ENCODE data around the gene B4GALNT3.

B4GALNT3 gene

DNA sequence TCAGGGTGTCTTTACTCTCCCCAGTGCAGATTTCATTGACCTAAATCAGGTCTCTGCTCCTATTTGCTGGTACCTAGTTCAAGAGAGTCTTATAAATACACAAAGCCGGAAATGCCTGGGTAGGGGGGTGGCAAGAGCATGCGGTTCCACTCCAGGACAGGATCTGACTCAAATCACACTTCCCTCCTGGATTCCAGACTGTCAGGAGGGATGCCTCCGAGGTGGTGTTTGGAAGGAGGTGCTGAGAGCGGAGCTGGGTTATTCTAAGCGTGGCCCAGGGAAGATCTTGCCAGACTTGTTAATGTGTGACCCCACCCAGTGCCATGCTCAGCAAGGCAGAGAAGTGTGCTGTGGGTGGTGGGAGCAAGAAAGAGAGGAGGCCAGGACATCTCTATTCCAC, 49.8 kb downstream of the B4GALNT3 start:
- DNase-seq = no peak
- Mint-ChIP-seq H3K27ac (no peak overlapping the region), H3K27me3 (peaks cover 8% of the 10 kb centered on the region), H3K4me3 (no peak overlapping the region), H3K36me3 (ENCODE audit: low read depth) (no peaks in the 10 kb centered on the region), H3K4me1 (ENCODE audit: low read depth) (no peaks in the 10 kb centered on the region), H3K9me3 (no peaks in the 10 kb centered on the region)

DNA sequence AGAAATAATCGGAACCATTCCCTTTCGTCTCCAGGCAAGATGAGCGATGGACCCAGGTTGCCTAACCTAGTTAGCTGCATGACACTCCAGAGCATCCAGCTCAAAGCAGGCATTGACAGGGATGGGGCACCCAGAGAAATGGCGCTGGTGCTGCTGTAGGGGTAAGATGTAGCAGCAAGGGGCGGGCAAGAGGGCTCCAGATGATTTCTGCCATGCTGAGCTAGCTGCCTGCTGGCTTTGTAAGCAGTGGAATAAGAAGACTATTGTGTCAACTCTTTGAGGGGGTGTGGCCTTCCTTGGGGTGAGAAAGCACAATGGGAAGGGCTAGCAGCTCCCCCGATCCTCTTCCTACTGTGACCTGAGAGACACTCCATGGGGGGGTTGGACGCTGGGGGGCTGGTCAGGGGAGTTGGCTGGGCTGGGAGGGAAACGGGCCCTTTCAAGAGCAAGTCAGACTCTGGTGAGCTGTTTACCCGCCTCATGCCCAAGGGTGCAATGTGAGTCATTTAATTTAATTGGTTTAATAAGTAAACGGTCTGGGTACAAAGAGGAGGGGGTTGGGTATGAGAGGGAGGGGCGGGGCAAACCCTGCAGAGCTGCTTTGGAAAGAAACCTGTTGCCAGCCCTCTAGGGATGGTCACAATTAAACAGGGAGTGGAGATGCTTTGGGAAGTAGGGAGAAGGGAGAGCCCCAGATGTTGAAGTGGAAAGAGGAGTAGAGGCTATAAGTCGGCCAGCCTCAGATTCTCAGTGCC, 50.5 kb downstream of the B4GALNT3 start:
- Mint-ChIP-seq H3K36me3 (ENCODE audit: low read depth) (no peaks in the 10 kb centered on the region), H3K27me3 (peaks cover 8% of the 10 kb centered on the region), H3K27ac (no peak overlapping the region), H3K4me1 (ENCODE audit: low read depth) (no peaks in the 10 kb centered on the region), H3K4me3 (no peak overlapping the region), H3K9me3 (no peaks in the 10 kb centered on the region)
- no peak for DNase-seq

DNA sequence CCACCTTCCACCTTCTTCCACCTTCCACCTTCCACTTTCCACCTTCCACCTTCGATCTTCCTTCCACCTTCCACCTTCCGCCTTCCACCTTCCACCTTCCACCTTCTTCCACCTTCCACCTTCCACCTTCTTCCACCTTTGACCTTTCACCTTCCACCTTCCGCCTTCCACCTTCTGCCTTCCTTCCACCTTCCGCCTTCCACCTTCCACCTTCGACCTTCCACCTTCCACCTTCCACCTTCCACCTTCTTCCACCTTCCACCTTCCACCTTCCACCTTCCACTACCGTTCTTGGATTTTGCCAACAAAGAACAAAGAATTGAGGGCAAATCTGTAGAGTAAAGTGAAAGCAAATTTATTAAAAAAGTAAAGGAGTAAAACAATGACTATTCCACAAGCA, 53.2 kb downstream of the B4GALNT3 start:
- no peaks in the 10 kb centered on the region for H3K4me1 Mint-ChIP-seq (ENCODE audit: low read depth)
- no peak for DNase-seq
- peaks cover 8% of the 10 kb centered on the region for H3K27me3 Mint-ChIP-seq
- H3K27ac Mint-ChIP-seq = no peak overlapping the region
- H3K36me3 Mint-ChIP-seq (ENCODE audit: low read depth) = no peaks in the 10 kb centered on the region
- no peak overlapping the region for H3K4me3 Mint-ChIP-seq
- no peaks in the 10 kb centered on the region for H3K9me3 Mint-ChIP-seq

DNA sequence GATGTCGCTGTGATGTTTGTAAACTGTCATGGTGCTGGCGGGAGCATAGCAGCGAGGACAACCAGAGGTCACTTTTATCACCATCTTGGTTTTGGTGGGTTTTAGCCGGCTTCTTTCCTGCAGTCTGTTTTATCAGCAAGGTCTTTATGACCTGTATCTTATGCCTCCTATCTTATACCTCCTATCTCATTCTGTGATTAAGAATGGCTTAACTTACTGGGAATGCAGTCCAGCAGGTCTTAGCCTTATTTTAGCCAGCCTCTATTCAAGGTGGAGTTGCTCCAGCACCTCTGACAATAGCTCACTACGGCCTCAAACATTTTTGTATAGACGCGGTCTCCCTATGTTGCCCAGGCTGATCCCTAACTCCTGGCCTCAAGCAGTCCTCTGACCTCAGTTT, 53.7 kb downstream of the B4GALNT3 start:
- no peak overlapping the region for H3K4me3 Mint-ChIP-seq
- H3K4me1 Mint-ChIP-seq (ENCODE audit: low read depth) = no peaks in the 10 kb centered on the region
- H3K36me3 Mint-ChIP-seq (ENCODE audit: low read depth) = no peaks in the 10 kb centered on the region
- no peak for DNase-seq
- peaks cover 8% of the 10 kb centered on the region for H3K27me3 Mint-ChIP-seq
- no peak overlapping the region for H3K27ac Mint-ChIP-seq
- H3K9me3 Mint-ChIP-seq = no peaks in the 10 kb centered on the region

DNA sequence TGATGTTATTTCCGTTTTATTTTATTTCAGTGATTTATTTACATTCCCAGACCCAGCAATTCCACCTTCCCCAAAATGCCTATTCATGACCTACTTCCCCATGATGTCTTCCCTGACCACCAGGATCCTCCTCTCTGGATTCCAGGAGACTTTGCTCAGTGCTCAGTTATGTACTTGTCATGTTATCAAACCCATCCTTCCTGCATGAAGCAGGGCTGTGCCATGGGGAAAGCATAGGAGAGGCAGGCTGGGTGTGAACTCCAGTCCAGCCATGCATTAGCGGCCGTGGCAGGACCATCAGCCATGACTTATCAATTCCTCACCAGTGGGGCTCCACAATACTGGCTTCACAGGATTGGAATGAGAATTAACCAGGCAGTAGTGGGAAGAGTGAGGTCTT, 57.8 kb downstream of the B4GALNT3 start:
- H3K4me3 Mint-ChIP-seq = no peak overlapping the region
- H3K9me3 Mint-ChIP-seq = no peaks in the 10 kb centered on the region
- no peak for DNase-seq
- no peaks in the 10 kb centered on the region for H3K4me1 Mint-ChIP-seq (ENCODE audit: low read depth)
- H3K27ac Mint-ChIP-seq = no peak overlapping the region
- no peaks in the 10 kb centered on the region for H3K36me3 Mint-ChIP-seq (ENCODE audit: low read depth)
- peaks cover 23% of the 10 kb centered on the region for H3K27me3 Mint-ChIP-seq

DNA sequence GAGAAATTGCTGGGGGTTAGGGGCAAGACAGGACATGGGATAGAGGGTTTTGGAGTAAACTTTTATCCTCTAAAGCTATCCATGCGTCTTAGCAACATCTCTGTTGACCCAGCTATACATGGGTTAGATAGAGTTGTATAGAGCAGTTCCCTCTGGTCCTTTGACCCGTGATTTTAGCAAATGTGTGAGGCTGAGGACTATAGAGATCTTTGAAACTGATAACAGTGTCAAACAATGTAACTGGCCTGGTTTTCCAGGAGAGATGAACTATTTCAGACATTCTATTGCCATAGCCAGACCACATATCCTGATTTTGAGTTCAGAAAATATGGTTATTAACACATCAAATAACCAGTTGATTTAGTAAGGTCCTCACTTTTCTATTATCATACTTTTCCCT, 60.4 kb downstream of the B4GALNT3 start:
- no peak for DNase-seq
- no peaks in the 10 kb centered on the region for H3K36me3 Mint-ChIP-seq (ENCODE audit: low read depth)
- no peaks in the 10 kb centered on the region for H3K9me3 Mint-ChIP-seq
- H3K27me3 Mint-ChIP-seq = peaks cover 16% of the 10 kb centered on the region
- H3K27ac Mint-ChIP-seq = no peak overlapping the region
- H3K4me1 Mint-ChIP-seq (ENCODE audit: low read depth) = no peaks in the 10 kb centered on the region
- H3K4me3 Mint-ChIP-seq = no peak overlapping the region

DNA sequence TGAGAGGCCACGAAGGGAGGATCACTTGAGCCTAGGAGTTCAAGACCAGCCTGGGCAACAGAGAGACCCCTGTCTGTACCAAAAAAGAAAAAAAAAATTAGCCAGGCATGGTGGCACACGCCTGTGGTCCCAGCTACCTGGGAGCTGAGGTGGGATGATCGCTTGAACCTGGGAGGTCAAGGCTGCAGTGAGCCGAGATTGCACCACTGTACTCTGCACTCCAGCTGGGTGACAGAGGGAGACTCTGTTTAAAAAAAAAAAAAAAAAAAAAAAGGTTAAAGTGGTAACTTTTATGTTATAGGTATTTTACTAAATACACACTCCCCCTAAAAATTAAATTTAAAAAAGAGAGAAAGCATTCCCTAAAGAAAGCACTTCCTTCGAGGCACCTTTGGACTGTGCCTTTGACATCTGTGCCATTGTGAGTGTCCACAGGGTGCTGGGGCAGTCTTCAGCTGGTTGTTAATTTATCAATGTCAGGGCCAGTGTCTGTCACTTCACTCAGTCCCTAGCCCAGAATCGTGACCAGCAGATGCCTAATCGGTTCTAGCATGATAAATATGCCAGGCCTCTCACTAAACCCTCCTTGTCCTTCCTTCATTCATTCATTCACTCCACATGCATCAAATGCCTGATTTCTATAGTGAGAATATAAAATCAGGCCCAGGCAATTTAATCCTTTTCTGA, 63.1 kb downstream of the B4GALNT3 start:
- no peak for DNase-seq
- Mint-ChIP-seq H3K27ac (no peak overlapping the region), H3K36me3 (ENCODE audit: low read depth) (no peaks in the 10 kb centered on the region), H3K9me3 (no peaks in the 10 kb centered on the region), H3K4me1 (ENCODE audit: low read depth) (no peaks in the 10 kb centered on the region), H3K4me3 (no peak overlapping the region), H3K27me3 (peaks cover 16% of the 10 kb centered on the region)

DNA sequence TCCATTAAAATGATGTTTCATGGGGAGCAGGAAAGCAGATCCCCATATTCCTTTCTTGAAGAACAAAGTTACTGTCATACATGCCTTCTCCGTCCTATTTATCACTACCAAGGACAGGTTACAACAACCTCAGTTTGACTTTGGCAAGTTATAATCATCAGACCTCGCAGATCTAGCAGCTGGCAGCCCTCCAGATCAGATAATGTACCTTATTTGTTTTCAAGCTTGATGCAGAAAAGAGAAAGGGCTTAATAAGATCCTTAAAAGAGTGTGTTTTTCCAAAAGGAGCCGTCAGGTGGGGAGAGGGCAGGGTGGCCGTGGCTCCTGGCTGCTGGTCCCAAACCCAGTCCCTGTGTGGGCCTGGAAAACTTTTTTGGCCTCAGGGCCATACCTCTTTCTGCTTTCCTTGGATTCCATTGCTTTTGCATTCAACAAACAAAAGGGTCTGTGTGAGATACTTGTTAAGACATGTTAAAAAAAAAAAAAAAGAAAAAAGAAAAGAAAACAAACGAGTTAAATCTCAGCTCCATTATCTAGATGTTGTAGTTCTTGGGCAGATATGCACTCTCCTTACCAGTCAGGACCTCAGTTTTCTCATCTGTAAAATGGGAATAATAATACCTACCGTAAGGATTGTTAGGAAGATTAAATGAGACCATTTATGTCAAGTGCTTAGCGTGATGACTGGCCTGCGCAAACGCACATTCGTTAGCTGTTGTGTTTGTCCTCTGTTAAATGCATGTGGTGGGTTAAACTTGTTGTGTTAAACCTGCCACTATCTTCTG, 64.6 kb downstream of the B4GALNT3 start:
- Mint-ChIP-seq H3K4me3 (no peak overlapping the region), H3K4me1 (ENCODE audit: low read depth) (no peaks in the 10 kb centered on the region), H3K9me3 (no peaks in the 10 kb centered on the region), H3K27ac (no peak overlapping the region), H3K36me3 (ENCODE audit: low read depth) (no peaks in the 10 kb centered on the region), H3K27me3 (peaks cover 16% of the 10 kb centered on the region)
- DNase-seq = no peak

DNA sequence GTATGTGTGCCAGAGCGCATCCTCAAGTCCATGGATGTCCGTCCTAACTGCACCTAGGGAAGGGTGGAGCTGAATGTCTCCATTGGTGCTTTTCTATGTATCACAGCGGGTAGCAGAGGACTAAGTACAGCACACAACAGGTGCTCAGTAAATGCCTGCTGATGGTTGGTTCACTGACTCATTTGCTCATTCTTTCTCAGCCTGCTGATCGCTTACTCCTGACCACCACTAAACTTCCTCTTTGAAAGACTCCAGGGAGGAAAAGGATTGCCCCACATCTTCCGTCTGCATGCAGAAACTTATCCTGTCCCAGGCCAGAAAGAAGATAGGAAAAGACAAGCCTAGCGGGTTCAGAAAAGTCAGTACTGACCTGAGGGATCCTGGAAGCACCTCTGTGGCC, 66.3 kb downstream of the B4GALNT3 start:
- peaks cover 5% of the 10 kb centered on the region for H3K27me3 Mint-ChIP-seq
- no peaks in the 10 kb centered on the region for H3K4me1 Mint-ChIP-seq (ENCODE audit: low read depth)
- H3K9me3 Mint-ChIP-seq = peaks cover 7% of the 10 kb centered on the region
- no peak overlapping the region for H3K4me3 Mint-ChIP-seq
- H3K27ac Mint-ChIP-seq = no peak overlapping the region
- no peak for DNase-seq
- H3K36me3 Mint-ChIP-seq (ENCODE audit: low read depth) = no peaks in the 10 kb centered on the region

DNA sequence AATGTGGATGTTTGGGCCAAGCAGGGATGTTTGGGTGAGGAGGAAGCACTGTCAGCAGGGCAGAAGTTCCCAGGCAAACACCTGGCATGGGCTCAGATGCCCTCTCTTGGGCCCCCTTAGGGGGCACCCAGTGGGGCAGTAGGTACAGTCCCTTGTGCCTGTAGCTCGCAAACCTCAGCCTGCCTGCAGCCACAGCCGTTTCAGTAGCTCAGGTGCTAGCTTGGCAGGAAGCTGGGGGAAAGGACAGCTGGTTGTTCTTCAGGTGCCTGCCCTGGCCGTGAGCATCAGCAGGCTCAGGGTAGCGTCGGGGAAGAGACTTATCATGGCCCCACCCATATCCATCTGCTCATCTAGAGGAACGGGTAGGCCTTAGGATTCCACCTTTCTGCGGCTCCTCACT, 67.5 kb downstream of the B4GALNT3 start:
- H3K9me3 Mint-ChIP-seq = peaks cover 11% of the 10 kb centered on the region
- no peak overlapping the region for H3K4me3 Mint-ChIP-seq

DNA sequence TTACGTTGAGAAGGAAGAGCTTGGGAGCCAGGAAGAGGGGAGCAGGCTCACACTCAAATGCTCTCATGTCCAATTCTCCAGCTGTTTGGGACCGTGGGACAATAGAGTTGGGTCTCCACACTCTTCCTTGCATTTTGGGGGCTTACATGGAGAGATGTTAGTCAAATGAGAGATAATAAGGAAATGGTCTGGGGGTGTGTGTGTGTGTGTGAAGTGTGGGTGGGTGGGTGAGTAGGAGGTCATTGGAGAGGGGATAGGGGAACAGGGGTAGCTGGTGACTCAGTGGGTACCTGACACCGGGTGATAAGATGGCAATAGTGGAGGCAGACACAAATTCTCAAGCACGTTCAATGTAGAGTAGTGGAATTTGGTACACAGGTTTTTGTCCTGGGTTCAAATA, 68.0 kb downstream of the B4GALNT3 start:
- DNase-seq = no peak
- H3K36me3 Mint-ChIP-seq (ENCODE audit: low read depth) = peaks cover 3% of the 10 kb centered on the region
- H3K4me1 Mint-ChIP-seq (ENCODE audit: low read depth) = no peaks in the 10 kb centered on the region
- H3K27ac Mint-ChIP-seq = no peak overlapping the region
- no peak overlapping the region for H3K4me3 Mint-ChIP-seq
- no peaks in the 10 kb centered on the region for H3K27me3 Mint-ChIP-seq
- H3K9me3 Mint-ChIP-seq = peaks cover 15% of the 10 kb centered on the region

More for the DNA sequence above, 67.5 kb downstream of the B4GALNT3 start:
- Mint-ChIP-seq H3K27me3 (no peaks in the 10 kb centered on the region), H3K36me3 (ENCODE audit: low read depth) (peaks cover 3% of the 10 kb centered on the region), H3K4me1 (ENCODE audit: low read depth) (no peaks in the 10 kb centered on the region), H3K27ac (no peak overlapping the region)
- no peak for DNase-seq

DNA sequence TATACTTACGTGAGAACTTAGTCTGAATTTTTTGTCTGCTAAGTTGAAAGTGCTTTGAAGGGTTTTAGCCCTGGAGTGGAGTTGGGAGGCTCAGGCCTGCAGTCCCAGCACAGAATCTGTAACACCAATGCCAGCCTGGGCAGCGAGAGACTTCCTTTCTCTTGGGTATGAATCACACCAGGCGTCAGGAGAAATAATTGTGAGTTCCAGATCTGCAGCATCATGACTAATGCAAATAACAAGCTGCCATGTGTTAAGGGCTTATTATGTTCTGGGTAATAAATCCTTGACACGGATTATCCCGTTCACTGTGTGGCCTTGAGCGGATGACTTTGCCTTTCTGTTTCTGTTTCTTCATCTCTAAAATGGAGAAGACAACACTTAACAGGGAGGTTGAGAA, 70.6 kb downstream of the B4GALNT3 start:
- H3K9me3 Mint-ChIP-seq = peaks cover 18% of the 10 kb centered on the region
- no peak overlapping the region for H3K4me3 Mint-ChIP-seq
- H3K27me3 Mint-ChIP-seq = no peaks in the 10 kb centered on the region
- no peaks in the 10 kb centered on the region for H3K4me1 Mint-ChIP-seq (ENCODE audit: low read depth)
- peaks cover 3% of the 10 kb centered on the region for H3K36me3 Mint-ChIP-seq (ENCODE audit: low read depth)
- no peak overlapping the region for H3K27ac Mint-ChIP-seq
- no peak for DNase-seq

DNA sequence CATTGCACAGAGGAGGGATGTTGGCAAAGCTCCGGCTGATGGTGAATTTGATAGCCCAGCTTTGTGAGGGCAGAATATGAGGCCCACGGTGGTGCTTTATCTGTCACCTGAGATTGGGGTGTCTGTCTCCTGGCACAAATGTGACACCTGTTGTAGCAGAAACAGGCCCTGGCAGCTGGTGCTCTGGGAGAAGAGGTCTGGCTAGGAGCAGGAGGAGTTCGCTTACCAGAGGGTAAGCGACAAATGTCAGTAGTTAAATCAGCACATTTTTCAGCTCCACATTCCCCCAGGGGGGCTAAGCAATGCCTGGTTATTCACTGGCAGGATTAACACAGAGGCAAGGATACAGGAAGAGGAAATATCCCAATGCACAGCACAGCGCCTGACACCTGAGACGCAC, 71.1 kb downstream of the B4GALNT3 start:
- Mint-ChIP-seq H3K4me1 (ENCODE audit: low read depth) (no peaks in the 10 kb centered on the region), H3K9me3 (peaks cover 18% of the 10 kb centered on the region), H3K27me3 (no peaks in the 10 kb centered on the region), H3K27ac (no peak overlapping the region), H3K36me3 (ENCODE audit: low read depth) (peaks cover 3% of the 10 kb centered on the region), H3K4me3 (no peak overlapping the region)
- DNase-seq = no peak

DNA sequence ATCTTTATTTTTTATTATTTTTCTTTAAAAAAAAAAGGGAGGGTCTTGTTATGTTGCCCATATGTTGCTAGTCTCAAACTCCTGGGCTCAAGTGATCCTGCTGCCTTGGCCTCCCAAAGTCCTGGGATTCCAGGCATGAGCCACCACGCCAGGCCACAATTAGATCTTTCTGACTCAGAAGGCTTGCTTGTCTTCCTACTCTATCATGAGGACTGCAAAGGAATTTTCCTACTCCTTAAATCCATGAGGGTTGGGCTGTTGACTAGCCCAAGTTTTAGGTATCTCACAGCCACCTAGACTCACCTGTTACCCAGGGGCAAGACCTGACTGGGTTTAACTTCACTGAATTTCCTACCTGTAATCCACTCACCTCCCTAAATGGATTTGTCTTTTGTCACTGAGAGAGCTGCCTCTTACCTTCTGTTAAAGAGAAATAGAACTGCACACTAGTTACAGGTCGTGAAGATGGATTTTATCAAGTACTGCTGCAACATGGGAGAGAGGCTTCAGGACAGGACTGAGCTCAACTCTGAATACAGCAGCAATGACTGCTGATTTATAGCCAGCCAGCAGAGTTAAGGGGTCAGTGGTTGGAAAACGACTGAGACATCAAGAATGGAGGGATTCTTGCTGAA, 72.3 kb downstream of the B4GALNT3 start:
- no peaks in the 10 kb centered on the region for H3K27me3 Mint-ChIP-seq
- H3K4me1 Mint-ChIP-seq (ENCODE audit: low read depth) = no peaks in the 10 kb centered on the region
- no peak overlapping the region for H3K27ac Mint-ChIP-seq
- H3K4me3 Mint-ChIP-seq = no peak overlapping the region
- no peak for DNase-seq
- H3K9me3 Mint-ChIP-seq = peaks cover 18% of the 10 kb centered on the region
- H3K36me3 Mint-ChIP-seq (ENCODE audit: low read depth) = peaks cover 3% of the 10 kb centered on the region
